GM12875 (cell line): ENCODE results near the gene XAB2.

Experiments used
- H3K4me3 ChIP-seq: one replicate; pipeline ENCODE4 v1.5.1; 2011; ENCODE audit warnings: low read depth, low read length, control low read depth
- CTCF ChIP-seq: IDR thresholded peaks from 2 replicates; pipeline ENCODE4 v1.5.1; 2011; ENCODE audit warnings: low read depth, mild to moderate bottlenecking, control low read depth, inconsistent platforms, low read length, moderate library complexity, borderline replicate concordance; ENCODE audit not compliant: insufficient read depth

XAB2 gene

DNA sequence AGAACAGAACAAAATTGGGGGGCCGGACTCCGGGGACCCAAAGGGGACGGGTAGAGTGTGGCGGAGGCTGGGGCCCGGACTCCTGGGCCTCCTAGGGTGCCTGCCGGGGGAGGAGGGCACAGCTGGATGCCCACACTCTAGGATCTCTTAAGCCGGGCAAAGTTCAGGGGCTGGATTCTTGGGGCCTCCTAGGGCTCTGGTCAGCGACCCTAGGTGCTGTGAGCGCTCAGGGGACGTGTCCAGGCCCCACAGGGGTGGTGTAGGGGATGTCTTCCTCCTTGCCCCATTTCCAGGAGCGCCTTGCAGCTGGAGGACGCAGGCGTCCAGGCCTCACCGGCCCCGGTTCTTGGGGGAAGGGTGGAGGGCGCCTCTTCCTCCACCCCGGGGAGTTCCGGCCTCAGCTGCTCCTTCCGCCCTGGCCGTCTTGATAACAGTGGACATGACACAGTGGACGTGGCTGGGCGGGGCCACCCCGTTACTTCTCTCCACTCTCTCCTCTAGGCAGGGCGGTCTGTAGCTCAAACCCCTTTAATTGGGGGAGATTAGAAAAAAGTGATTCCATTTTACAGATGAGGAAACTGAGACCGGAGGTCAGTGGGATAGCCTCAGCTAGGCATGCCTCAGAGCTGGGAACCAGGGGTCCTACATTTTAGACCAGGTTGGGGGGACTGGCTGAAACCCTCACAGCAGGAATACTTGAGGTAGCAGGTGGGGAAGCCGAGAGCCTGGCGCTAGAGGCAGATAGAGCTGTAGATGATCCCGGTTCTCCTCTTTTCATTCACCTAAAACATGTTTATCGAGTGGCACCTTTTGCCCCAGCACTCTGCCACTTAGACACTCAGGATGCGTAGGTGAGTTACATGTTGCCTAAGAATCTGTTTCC is 8.3 kb upstream of the XAB2 start:
- no peak for TF ChIP-seq CTCF
- peak overlapping the region; percentile 66 for H3K4me3 ChIP-seq

- peak; percentile 26; the same call in 1 of the 2 replicates for TF ChIP-seq CTCF
- peak within 1 kb of the TSS; percentile 66 for H3K4me3 ChIP-seq
These were observed 7.5 kb upstream of the XAB2 start, which contains the start of gene STXBP2 for GRCh38 chr19:7636691-7637373. STXBP2 (plus strand) TSS chr19:7637110; CDS start chr19:7637150, 40 bp downstream.

- H3K4me3 ChIP-seq, result no peak overlapping the region
- TF ChIP-seq CTCF, result no peak
These were observed 7.0 kb upstream of the XAB2 start for GRCh38 chr19:7636317-7636690.

- TF ChIP-seq CTCF, result no peak
- H3K4me3 ChIP-seq, result no peak overlapping the region
These were observed 6.3 kb upstream of the XAB2 start for GRCh38 chr19:7635670-7636069.

DNA sequence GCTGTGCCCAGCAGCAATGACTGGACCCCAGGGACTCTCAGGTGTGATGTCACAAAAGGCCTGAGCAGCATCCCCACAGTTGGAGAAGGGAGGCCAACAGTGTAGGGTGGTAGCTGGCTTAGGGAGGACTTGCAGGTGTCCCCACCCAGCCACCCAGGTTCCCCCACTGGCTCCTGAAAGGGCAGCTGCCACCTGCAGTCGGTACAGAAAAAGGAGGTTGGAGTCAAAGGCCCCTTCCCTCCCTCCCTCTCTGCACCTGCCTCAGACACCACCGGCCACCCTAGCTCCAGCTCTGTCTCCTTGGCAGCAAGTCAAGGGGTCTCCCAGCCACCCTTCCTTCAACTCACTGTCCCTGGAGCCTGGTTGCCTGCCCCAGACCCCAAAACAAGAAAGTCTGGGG is 4.4 kb upstream of the XAB2 start, which contains the start of gene PCP2:
Gene PCP2, minus strand, starts transcription at position 22 of the 400 bp plus-strand sequence. CDS start 262 bp downstream, outside the sequence.
- TF ChIP-seq CTCF, result no peak
- no peak within 1 kb of the TSS for H3K4me3 ChIP-seq

DNA sequence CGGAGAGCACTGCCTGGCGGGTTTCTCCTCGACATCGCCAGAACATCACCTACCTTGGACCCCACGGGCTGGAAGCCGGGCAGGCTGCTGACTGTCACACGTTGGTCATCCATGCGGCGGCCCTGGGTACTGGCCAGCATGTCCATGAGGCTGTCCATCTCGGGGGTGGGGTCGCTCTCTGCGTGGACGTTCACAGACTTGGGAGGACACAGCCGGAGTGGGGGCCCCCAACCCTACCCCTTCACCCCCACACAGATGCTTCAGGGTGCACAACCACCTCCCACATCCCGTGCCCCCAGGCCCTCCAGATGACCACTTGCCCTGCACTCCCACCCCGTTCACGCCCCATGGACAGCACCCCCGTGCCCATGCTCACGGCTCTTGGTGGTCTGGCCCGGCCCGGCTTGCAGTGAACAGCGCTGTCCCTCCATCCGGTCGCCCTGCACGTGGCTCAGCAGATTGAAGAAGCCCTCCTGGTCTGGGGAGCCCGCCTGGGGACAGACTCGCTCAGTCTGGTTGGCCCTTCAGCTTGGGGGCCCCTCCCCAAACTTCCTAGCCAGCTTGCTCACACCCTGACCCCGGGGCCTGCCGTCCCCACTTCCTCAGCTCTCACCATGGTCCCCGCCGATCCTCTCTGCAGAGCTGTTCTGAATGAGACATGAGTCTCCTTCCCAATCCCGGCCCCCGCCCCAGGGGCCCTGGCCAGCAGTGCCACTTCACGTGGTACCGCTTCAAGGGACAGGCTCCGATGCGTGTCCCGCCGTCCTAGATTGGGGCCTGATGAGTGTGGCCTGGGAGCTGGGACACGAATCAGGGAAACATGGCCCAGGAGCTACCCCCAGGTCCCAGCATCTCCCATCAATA is 3.2 kb upstream of the XAB2 start:
- no peak overlapping the region for H3K4me3 ChIP-seq
- TF ChIP-seq CTCF, result no peak
